HG02763 (cell line): ENCODE results near the gene SYN1.
"Not testable (repeated sequence)": the region's sequence is repeated elsewhere in the genome, so short reads cannot be mapped to it uniquely, and the experiment has no call there.

Experiments used
- ATAC-seq: cut with Tn5 transposase; IDR thresholded peaks from one replicate; pipeline ENCODE4 v1.9.1; 2021; ENCODE audit warnings: mild to moderate bottlenecking, moderate library complexity; ENCODE audit not compliant: unreplicated experiment

Gene SYN1

GRCh38 chrX:47603125-47603524, 16.5 kb downstream of the SYN1 start:
- not testable (repeated sequence) for ATAC-seq

- no peak for ATAC-seq
Measured at GRCh38 chrX:47597222-47597621, 22.4 kb downstream of the SYN1 start.

- no peak for ATAC-seq
Measured at GRCh38 chrX:47596256-47596655, 23.4 kb downstream of the SYN1 start.

GRCh38 chrX:47595716-47596251, 23.9 kb downstream of the SYN1 start:
- ATAC-seq: no peak

GRCh38 chrX:47593522-47593921, 26.1 kb downstream of the SYN1 start:
- ATAC-seq: no peak

- no peak for ATAC-seq
Measured at GRCh38 chrX:47590984-47591383, 28.7 kb downstream of the SYN1 start.

- no peak for ATAC-seq
Measured at GRCh38 chrX:47587906-47588735, 31.5 kb downstream of the SYN1 start.

- ATAC-seq: no peak
Measured at GRCh38 chrX:47587091-47587891, 32.4 kb downstream of the SYN1 start.

- no peak for ATAC-seq
Measured at GRCh38 chrX:47586043-47586787, 33.4 kb downstream of the SYN1 start.

- no peak for ATAC-seq
Measured at GRCh38 chrX:47585273-47585672, 34.4 kb downstream of the SYN1 start.

- no peak for ATAC-seq
Measured at GRCh38 chrX:47584714-47585113, 34.9 kb downstream of the SYN1 start.

GRCh38 chrX:47583240-47583861, 36.3 kb downstream of the SYN1 start:
- ATAC-seq: no peak

GRCh38 chrX:47581731-47582647, 37.7 kb downstream of the SYN1 start, which contains the start of gene TIMP1:
TSS of gene TIMP1 (plus strand) at chrX:47582436. CDS start at chrX:47583416, 980 bp downstream.
- peak; percentile 91 for ATAC-seq

- ATAC-seq: no peak
Measured at GRCh38 chrX:47579537-47579936, 40.1 kb downstream of the SYN1 start.

GRCh38 chrX:47578692-47579091, 41.0 kb downstream of the SYN1 start:
- ATAC-seq: no peak

GRCh38 chrX:47577901-47578300, 41.8 kb downstream of the SYN1 start:
- no peak for ATAC-seq

GRCh38 chrX:47577424-47577823, 42.2 kb downstream of the SYN1 start:
- ATAC-seq: no peak

- ATAC-seq: no peak
Measured at GRCh38 chrX:47576021-47576898, 43.4 kb downstream of the SYN1 start.
